RKO (cell line): ENCODE measurements around the gene PIAS4.

Source experiments
- DNase-seq: peaks from one replicate; pipeline ENCODE4 v3.0.0-alpha.2; 2016; ENCODE audit warnings: low spot score

PIAS4 gene

DNA sequence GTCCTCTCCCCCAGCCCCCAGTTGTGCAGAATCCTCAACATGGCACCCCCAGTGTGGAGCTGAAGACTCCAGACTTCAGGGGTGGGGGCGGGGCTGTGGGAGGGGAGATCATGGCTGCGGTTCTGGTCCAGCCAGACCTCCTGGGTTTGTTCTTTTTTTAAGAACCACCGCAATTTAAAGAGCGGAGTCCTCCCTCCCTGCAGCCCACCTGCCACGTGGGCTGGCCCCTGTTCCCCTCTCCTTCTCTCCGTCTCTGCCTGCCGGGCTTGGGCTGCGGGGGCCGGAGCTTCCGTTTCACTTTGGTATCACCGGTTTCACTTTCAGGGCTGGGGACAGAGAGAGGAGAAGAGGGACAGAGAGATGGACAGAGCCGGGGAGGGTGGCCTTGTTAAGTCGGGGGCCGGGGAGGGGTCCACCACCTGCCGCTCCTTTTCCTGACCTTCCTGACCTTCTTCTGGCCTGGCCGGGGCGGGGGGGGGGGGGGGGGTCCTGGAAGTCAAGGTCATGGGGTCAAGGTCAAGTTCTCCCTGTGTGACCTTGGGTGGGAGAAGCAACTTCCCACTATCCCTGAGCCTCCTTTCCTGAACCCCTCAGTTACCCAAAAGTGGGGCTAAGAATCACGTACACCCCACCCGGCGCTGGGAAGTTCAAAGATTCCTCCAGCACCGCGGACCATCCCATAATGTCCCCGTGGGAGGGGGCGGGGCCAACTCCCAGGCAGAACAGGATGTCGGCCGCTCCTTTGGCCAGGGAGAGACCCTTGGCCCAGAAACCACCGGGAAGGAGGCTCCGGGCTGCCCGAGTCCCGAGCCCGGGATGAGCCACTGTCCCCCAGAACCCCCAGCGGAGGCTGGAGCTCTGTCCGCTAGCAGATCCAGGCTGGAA is 70.5 kb downstream of the PIAS4 start:
- DNase-seq: no peak

- DNase-seq: no peak
These were observed 72.9 kb downstream of the PIAS4 start for GRCh38 chr19:4080473-4080872.

DNA sequence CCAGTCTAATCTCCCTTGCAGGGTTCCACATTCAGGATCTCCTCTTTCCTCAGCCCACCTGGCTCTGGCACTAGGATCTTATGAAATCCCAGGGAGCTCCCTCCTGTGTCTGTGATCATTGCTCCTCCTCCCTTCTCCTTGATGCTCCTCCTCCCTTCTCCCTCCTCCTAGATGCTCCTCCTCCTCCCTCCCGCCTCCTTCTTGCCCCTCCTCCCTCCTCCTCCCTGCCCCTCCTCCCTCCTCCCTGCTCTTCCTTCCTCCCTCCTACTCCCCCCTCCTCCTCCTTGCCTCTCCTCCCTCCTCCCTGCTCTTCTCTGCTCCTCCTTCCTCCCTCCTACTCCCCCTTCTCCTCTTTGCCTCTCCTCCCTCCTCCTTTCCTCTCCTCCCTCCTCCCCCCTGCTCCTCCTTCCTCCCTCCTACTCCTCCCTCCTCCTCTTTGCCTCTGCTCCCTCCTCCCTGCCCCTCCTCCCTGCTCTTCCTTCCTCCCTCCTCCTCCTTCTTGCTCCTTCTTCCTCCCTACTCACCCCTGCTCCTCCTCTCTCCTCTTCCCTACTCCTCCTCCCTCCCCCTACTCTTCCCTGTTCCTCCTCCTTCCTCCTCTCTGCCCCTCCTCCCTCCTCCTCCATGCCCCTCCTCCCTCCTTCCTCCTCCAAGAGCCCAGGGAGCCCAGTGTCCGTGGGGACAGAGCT is 74.0 kb downstream of the PIAS4 start:
- DNase-seq: no peak

GRCh38 chr19:4082172-4082571 is 74.6 kb downstream of the PIAS4 start:
- no peak for DNase-seq

GRCh38 chr19:4083677-4084546 is 76.4 kb downstream of the PIAS4 start:
- DNase-seq: no peak

DNA sequence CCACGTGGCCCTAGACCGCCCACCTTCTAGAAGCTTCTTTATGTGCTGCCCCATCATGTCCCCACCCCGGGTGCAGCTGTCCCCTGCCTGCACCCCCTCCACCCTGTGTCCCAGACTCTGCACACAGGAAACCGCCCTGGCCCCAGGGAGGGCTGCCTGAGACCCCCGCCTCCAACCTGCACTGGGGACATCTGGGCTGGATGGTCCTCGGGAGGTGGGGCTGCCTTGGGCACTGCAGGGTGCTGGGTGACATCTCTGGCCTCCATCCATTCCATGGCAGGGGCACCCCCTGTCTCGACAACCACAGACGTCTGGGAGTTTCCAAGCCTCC is 77.0 kb downstream of the PIAS4 start:
- DNase-seq: no peak

GRCh38 chr19:4086411-4086867 is 78.9 kb downstream of the PIAS4 start:
- DNase-seq: no peak

DNA sequence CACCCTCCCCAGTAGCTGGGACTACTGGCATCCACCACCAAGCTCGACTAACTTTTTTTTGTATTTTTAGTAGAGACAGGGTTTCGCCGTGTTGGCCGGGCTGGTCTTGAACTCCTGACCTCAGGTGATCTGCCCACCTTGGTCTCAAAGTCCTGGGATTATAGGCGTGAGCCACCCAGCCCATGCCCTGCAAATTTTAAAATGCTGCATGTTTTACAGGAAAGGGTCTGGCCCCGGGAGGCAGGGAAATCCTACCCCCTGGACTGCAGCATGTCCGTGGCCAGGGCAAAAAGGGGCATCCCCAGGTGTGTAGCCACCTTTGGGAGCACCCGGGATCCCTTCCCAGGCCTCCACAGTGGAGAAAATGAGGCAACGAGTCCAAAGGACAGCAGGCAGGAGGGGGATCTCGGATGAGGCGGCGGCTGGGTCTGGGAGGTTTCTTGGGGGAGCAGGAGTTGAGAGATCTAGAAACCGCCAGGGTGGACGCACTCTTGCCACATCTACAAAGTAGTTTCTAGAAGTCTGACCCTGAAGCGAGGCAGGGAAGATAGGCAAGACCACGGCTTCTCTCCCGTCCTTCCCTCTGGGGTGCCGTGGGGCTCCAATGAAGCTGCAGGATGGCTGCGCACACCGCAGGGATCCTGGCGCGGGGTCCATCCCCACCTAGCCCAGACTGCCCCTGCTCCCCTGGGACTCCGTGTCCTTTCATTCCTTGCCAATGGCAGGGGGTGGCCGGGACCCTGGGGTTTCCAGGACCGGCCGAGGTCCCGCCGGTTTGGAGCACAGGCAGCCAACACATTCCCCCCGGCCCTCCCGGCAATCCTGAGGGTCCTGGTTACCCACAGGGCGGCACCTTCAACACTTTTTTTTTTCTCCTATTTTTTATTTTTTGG is 80.5 kb downstream of the PIAS4 start:
- DNase-seq: no peak

GRCh38 chr19:4088975-4089374 is 81.4 kb downstream of the PIAS4 start:
- DNase-seq: no peak
